Inflammatory macrophage treated with lipopolysaccharide for 1 hour (primary cell): ENCODE results near the gene HAGHL.

Source experiments
- DNase-seq, 2 donors: peaks; one replicate each; pipeline ENCODE4 v3.0.0-alpha.2; 2020 to 2022

Gene HAGHL

DNA sequence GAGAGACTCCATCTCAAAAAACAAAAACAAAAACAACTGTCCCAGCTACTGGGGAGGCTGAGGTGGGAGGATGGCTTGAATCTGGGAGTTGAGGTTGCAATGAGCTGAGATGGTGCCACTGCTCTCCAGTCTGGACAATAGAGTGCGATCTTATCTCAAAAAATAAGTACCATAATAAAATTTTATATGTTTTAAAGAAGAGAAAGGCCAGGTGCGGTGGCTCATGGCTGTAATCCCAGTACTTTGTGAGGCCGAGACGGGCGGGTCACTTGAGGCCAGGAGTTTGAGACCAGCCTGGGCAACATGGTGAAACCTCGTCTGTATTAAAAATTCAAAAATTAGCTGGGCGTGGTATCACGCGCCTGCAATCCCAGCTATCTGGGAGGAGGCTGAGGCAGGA is 49.9 kb downstream of the HAGHL start:
- no peak for DNase-seq

DNA sequence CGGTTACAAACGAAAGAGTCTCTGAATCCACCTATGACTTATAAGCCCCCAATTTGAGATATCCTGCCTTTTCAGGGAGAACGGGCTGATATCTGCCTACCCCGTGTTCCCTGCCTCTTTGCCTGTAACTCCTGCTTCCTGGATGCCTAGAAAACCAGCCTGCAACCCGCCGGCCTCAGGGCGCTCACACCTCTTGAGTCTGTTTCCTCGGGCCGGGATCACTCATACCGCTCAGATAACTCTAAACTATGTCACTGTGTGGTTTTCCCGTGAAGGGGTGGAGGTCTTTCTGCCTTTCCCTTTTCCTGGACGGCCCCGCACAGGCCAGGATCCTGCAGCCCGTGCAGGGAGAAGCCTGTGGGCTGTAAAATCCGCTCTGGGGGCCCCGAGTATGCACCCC is 50.9 kb downstream of the HAGHL start:
- DNase-seq: no peak

- no peak for DNase-seq
These were observed 51.5 kb downstream of the HAGHL start for GRCh38 chr16:778447-778846.

DNA sequence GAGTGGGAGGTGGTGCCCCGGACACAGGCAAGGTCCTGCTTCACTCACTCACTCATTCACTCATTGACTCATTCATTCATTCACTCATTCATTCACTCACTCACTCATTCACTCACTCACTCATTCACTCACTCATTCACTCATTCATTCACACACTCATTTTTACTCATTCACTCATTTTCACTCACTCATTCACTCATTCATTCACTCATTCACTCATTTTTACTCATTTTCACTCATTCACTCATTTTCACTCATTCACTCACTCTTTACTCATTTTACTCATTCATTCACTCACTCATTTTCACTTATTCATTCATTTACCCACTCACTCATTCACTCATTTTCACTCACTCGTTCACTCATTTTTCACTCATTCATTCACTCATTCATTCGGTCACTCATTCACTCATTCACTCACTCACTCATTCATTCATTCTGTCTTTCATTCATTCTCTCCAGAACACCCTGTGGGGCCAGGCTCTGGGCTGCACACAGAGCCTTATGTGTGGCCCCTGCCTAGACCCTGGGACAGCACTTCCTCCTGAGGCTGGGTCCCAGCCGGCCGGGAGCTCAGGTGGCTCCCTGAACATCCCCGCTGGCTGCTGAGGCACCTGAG is 52.1 kb downstream of the HAGHL start:
- no peak for DNase-seq
